ENCODE results near the gene ANKS1A.

GRCh38 chr6:34852406-34853085, 36.5 kb upstream of the ANKS1A start:
- TF ChIP-seq CTCF (IDR thresholded peaks at IDR 0.05), result no peak
- no peak for TF ChIP-seq POLR2A (IDR thresholded peaks at IDR 0.05)

Data from right lobe of liver (tissue), 4 donors.